Activated T-cell treated with anti-CD3 and anti-CD28 coated beads for 48 hours (primary cell): ENCODE measurements around the gene CST11.
"Not testable (repeated sequence)": the region's sequence is repeated elsewhere in the genome, so short reads cannot be mapped to it uniquely, and the experiment has no call there.

ENCODE experiments used
- DNase-seq: peaks from one replicate; pipeline ENCODE4 v3.0.0-alpha.2; 2020; ENCODE audit warnings: low read depth

Gene CST11, protein sequence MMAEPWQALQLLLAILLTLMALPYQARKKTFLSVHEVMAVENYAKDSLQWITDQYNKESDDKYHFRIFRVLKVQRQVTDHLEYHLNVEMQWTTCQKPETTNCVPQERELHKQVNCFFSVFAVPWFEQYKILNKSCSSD

DNA sequence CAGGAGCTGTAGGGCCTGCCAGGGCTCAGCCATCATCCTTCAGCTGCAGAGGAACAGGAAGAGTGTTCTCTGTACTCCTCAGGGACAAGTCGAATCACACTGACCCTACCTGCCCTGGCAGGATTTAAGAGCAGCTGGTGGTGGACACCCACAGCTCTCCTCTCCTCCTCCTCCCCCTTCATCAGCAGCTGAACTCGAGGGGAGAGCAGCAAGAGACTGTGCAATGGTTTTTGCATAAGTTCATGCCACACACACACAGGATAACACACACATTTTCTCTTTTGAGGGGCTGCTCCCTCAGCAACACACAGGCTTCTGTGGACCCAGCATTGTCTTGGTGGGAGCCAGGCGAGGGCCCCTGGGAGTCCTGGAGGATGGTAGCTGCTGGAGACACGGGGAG, at the start of gene CST11:
Gene CST11, minus strand, starts transcription at position 101 of the 400 bp plus-strand sequence. Its CDS starts 65 bp downstream, at position 36.
- DNase-seq, result no peak

DNA sequence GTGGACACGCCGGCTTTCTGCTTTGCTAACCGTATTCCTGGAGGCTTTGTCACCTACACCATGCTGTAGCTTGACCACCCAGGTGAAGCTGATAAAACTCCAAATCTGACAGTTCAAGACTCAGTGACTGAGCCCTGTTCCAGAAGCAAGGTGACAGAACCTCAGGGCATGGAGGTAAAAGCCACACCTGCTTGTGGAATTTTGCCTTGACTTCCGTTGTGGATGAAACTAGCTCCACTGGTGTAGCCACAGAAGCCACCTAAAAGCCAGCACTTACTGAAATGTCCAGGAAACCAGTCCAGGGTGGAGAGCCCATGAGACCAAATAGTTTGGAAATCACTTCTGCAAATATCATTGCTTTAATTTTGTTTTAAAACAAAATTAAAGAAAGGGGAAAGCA, 49.2 kb upstream of the CST11 start:
- no peak for DNase-seq

DNA sequence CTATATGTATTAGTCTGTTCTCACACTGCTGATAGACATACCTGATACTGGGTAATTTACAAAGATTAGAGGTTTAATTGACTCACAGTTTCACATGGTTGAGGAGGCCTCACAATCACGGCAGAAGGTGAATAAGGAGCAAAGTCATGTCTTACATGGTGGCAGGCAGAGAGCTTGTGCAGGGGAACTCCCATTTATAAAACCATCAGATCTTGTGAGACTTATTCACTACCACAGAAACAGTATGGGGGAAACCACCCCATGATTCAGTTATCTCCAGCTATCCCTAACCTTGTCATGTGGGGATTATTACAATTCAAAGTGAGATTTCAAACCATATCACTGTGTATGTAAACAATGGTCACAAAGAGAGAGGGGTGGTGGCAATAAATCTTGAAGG, 44.9 kb upstream of the CST11 start:
- DNase-seq, result peak; percentile 8

DNA sequence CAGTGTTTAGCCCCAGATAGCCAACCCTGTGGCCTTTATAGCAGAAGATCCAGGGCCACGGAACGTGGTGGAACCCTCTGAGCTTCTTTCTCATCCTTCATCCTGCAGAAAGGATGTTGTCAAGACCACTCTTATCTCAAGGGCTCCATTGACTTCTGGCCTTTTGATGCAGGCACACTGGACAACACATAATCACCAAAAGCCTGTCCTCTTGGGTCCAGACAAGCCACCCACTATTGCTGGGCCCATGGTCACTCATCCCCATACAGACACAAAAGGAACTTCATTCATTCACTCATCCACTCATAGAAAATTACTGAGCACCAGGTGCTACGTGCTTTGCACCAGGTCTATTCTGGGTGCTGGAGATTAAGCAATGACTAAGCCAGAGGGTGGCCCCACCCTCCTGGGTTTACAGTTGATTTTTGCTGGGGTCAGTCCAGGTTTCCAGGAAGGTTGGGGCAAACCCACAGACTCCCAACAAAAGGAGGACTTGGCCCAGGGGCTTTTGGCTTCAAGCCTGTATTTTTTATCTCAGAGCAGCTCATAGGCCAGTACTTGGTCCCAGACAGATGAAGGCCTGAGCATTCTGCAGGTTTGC, 40.6 kb upstream of the CST11 start:
- no peak for DNase-seq

DNA sequence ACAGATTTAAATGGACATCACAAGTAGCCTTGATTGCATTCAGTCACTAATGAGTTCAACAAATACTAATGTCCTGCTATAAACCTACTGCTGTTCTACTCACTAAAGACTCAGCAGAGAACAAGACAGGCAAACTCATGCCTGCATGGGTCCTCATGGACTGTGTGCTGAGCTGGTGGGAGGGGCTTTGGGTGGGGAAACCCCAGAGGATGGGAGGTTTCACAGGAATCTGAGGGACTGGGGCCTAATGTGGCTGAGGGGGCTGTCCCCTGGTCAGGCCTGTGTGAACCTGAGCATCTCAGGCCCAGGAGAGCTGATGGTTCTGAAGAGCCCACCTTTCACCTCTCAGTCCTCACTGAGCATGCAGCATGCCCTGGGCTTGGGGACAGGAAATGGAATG, 39.6 kb upstream of the CST11 start:
- no peak for DNase-seq

- DNase-seq, result no peak
Observed at GRCh38 chr20:23490817-23491216, 38.1 kb upstream of the CST11 start, which contains the start of gene CST8. CST8 (plus strand) TSS chr20:23491117; CDS start chr20:23491668, 551 bp downstream.

DNA sequence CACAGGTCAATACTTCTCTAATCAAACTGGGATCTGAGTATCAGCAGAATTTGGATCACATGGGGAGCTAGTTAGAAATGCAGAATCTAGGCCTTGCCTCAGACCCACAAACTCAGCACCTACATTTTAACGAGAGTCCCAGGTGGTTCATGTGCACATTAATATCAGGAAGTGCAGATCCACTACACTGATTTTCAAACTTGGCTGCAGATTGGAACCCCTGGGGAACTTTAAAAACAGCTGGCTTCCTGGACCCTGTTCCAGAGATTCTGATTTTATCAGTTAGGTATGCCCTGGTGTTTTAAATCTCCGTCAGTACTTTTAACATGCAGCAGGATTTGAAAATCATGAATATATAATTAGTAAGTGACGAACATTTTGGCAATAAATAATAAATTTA, 36.3 kb upstream of the CST11 start:
- DNase-seq, result no peak

DNA sequence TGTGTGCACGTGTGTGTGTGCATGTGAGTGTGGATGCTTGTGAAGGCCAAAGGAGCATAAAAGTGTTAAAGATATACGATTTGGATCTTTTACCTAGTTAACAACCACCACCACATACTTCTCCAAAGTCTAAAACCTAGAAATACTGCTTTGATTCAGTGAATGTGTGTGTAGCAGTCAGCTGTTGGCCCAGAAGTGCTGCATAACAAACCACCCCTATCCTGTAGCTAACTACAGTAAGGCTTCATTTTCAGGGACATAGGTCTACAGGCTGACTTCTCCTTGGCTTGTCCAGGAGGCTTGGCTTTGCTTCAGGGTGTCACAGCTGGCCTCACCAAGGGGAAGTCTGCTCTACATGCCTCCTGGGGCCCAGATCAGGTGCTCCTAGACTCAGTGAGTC, 35.8 kb upstream of the CST11 start:
- DNase-seq, result no peak

DNA sequence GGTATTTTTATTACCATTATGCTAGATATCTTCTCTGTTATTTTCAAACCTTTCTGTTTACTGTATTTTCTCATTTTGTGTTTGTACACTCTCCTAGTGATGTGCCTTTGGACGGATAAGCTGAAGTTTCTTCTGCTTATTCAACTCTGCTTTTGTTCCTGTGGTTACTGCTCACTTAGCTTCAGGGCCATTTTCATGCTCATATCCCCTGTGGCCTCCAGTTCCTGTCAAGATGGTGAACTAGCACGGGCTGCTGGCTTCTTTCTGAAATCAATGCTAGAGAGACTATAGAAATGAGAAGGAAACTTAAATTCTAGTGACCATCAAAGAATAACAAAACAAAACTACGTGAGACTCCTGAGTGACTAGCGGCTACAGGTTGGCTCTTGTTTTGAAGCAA, 31.4 kb upstream of the CST11 start:
- DNase-seq, result no peak

DNA sequence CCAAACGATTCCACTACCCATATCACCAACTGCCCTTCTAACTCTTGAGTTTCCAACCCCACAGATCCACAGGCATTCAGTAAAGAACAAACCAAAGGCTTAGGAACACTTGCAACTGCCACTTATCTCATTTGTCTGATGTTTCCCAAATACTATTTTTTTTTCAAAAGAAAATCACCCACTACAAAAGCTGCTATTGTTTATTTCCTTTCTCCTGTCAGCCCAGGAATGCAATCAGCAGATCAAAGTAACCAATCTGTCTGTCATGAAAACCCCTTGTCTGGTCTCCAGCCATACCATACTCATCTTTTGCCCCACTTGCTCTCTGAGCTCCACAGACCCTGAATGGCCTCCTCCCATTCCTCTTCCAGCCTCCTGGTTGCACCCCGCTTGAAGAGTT, 29.5 kb upstream of the CST11 start:
- DNase-seq, result no peak

GRCh38 chr20:23479043-23479442, 26.4 kb upstream of the CST11 start:
- DNase-seq, result no peak

DNA sequence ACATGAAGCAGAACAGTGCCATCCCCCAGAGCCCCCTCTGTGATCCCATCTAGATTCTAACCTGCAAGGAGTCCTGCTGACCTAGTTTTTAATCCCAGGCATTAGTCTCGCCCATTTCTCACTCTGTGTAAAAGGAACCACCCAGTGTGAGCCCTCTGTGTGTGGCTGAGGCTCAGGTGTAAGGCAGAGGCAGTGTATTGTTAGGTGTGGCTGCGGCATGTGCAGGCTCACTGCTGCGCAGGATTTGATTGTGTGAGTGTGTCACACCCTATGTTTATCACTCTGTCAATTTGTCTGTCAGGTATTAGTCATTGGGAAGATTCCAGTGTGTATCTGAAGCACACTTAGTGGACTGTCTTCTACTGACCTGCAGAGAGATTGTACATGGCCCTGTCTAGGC, 24.5 kb upstream of the CST11 start:
- DNase-seq, result no peak

- no peak for DNase-seq
Observed at GRCh38 chr20:23476015-23476754, 23.5 kb upstream of the CST11 start.

DNA sequence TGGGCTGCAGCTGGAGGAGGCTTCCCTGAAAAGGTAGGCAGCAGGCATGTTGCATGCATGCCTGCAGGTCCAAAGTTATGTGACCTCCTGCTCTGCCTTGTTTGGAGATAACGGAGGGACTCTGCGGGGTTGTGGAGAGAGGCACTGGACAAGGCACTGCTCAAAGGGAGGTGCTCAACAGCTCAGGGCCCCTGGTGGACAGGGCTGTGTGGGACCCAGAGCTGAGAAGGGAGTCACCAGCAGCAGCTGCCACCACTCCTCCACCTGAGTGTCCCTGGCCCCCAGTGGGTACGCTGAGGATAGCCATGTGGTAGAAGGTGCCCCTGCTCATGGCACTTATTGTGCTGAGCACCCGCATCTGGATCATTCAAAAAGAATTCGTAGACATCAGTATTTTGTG, 22.7 kb upstream of the CST11 start:
- DNase-seq, result no peak

- not testable (repeated sequence) for DNase-seq
Observed at GRCh38 chr20:23473293-23473692, 20.6 kb upstream of the CST11 start.

- not testable (repeated sequence) for DNase-seq
Observed at GRCh38 chr20:23472306-23472705, 19.6 kb upstream of the CST11 start.

DNA sequence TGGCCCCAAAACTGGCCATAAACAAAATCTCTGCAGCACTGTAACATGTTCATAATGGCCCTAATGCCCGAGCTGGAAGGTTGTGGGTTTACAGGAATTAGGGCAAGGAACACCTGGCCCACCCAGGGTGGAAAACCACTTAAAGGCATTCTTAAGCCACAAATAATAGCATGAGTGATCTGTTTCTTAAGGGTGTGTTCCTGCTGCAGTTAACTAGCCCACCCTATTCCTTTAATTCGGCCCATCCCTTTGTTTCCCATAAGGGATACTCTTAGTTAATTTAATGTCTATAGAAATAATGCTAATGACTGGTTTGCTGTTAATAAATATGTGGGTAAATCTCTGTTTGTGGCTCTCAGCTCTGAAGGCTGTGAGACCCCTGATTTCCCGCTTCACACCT, 14.3 kb upstream of the CST11 start:
- not testable (repeated sequence) for DNase-seq

- no peak for DNase-seq
Observed at GRCh38 chr20:23461180-23461579, 8.5 kb upstream of the CST11 start.

- no peak for DNase-seq
Observed at GRCh38 chr20:23459461-23460150, 6.9 kb upstream of the CST11 start.

DNA sequence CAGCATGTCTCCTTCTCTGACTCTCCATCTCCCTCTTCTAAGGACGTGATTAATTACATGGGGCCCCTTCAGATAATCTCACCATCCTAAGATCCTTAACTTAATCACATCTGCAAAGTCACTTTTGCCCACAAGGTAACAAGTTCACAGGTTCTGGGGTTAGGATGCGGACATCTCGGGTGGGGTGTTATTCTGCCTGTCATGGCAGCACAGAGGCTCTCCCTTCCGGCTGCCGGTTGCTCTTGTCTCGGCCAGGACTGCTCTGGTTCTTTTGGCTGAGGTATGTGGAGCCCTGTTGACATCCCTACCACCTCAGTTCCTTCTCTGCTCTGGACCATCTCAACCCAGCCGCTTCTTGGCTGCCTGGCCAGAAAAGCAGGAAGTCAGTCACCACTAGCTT, 4.2 kb upstream of the CST11 start:
- DNase-seq, result no peak

- no peak for DNase-seq
Observed at GRCh38 chr20:23456409-23456808, 3.7 kb upstream of the CST11 start.

DNA sequence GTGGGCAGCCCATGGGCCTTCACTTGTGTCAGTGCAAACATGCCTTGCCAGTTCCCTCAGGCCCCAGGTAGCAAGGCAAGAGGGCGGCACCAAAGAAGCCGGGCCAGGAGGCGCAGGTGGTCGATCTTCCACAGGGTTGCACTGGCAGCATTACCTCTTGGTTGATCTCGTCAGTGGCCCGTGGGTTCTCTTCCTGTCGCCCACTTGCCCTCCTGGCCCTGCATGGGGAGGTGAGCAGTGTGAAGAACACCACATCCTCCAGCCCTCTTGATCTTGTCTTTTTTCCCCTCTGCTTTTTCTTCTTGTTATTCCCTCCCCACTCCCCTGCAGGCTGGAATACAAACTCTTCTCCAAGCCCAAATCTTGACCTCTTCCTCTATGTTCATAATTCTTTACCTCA, 3.0 kb upstream of the CST11 start:
- DNase-seq, result no peak

- no peak for DNase-seq
Observed at GRCh38 chr20:23454816-23455215, 2.1 kb upstream of the CST11 start.
